ENCODE measurements around the gene CTXN1.
"Not testable (repeated sequence)": the region's sequence is repeated elsewhere in the genome, so short reads cannot be mapped to it uniquely, and the experiment has no call there.

CTXN1 gene

DNA sequence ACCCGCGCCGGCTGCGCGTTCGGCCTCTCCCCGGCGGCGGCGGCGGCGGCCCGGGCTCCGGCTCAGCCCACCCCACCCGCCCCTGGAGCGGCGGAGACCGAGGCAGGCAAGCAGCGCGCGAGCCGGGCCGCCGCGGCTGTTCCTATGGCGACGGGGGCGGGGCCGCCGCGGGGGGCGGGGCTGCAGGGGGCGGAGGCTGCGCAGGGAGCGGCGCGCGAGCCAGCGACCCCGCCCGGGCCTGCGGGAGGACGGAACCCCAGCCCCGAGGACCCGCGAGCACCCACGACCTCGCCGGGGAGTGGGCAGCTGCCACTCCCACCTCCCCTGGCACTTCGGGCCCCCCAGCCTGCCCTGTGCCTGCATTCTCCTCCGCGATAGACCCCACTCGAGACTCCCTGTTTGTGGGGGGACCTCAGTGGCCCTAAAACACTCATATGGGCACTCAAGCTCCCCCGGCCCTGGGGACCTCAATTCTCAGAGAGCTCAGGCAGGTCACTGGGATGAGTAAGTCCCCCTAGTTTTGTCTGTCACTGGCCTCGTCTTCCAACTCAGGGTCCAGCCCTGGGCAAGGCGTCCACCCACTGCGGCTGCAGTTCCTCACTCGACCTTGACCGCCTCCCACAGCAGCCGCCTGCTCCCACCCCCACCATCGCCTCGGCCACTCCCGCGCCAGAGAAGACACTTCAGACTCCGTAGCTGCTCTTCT is at the start of gene CTXN1:
TSS of gene CTXN1 (minus strand) at position 115 of the 706 bp plus-strand sequence. CDS start 597 bp downstream, outside the sequence.
- peak; percentile 81 for DNase-seq

GRCh38 chr19:7975037-7975436 is 49.1 kb upstream of the CTXN1 start:
- no peak for DNase-seq

GRCh38 chr19:7973883-7974282 is 47.9 kb upstream of the CTXN1 start:
- no peak for DNase-seq

GRCh38 chr19:7971553-7972520 is 45.9 kb upstream of the CTXN1 start:
- no peak for DNase-seq

DNA sequence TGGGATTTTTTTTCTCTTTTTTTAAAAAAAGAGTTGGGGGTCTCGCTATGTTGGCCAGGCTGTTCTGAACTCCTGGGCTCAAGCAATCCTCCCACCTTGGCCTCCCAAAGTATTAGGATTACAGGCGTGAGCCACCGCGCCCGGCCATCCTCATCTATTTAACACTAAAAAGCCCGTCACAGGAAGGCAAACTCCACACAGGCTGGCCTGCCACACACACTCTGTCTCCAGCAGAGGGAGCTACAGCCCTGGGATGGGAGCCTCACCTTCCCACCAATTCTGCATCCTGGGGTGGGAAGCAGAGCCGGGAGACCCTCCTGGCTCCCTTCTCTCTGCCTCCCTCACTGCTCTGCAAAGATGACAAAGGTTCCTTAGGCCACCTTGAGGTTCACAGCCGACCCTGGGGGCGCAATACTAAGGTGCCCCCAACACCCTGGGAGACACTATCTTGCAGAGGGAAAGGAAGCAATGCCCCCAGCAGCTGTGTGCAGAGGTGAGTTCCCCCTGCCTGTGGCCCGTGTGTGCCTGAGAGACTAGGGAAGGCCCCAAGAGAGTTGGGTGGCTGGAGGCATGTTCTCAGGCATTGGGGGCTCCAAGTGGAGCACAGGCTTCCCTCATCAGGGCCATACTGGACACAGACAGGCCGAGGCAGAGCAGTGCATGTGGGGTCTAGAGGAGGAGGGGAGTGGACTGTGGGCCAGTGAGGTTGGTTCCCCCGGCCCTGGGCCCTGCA is 44.9 kb upstream of the CTXN1 start:
- DNase-seq = peak; percentile 25

DNA sequence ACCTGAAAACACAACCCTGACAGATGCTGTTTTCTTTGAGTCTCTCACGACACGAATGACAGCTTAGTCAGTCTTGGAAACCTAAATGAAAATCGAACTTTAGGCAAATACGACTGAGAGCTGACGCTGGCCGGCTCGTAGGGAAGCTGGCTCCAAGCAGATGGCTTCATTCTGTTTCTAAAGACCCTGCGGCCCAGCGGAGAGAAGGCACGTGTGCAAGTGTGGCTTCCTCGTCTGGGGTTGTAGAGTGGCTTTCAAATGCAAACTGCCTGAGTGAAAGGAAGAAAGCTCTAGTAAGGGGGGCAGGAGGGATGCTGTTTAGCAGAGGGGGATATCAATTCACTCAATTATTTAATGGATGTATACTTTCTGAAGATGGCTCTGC is 43.6 kb upstream of the CTXN1 start:
- no peak for DNase-seq

DNA sequence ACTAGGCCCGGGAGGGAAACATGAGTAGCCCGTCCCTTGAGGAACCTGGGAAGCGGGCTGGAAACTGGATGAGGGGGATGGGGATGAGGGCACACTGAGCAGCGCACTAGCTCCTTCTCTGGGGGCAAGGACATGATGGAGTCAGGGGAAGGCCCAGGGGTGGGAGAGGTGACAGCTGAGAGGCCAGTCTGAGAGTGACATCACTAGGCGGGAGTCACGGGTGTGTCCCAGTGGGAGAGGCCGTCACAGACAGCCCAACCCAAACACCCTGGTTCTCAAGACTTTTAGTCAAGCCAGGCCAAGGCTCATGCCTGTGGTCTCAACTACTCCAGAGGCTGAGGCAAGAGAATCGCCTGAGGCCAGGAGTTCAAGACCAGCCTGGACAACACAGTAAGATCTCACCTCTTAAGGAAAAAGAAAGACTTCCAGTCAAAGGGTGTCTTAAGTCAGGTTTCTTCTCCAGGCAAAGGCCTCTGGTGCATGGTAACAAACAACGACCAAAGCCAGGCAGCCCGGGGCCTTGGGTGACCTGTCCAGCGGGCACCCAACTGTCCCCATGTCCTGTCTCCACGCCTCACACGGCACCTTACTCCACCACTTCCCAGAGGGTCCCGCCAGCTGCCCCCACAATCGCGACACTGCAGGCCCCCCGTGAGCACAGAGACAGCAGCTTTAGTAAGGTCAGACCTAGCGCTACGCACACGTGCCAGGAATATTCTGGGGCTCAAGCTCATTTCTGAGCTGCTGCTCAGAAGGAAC is 43.0 kb upstream of the CTXN1 start:
- no peak for DNase-seq

- no peak for DNase-seq
These were observed 42.3 kb upstream of the CTXN1 start for GRCh38 chr19:7968008-7968795.

- no peak for DNase-seq
These were observed 40.2 kb upstream of the CTXN1 start for GRCh38 chr19:7965921-7966665.

DNA sequence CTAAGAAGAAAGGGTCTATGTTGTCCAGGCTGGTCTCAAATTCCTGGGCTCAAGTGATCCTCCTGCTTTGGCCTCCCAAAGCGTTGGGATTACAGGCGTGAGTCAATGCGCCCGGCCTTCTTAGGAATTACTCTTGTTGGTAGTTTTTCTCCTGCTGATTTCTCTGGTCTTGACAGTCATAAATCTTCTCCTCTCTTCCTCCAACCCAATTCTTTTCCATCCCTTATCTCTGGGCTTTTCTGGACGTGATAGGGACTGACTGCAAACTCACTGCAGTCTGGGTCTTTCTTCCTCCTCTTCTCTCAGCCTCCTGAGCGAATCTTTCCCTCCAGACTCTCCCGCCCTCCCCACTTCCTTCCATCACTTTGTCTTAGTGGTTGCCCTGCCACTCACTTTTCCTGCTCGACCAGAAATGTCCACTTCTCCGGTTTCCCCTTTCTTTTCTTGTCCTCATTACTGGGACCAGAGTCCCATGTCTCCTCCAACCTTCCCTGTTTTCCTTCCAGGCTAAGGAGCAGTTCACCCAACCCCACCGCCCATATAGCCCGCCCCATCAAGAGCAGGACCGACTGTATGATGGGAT is 39.4 kb upstream of the CTXN1 start:
- DNase-seq = no peak

GRCh38 chr19:7963566-7963965 is 37.6 kb upstream of the CTXN1 start:
- no peak for DNase-seq

DNA sequence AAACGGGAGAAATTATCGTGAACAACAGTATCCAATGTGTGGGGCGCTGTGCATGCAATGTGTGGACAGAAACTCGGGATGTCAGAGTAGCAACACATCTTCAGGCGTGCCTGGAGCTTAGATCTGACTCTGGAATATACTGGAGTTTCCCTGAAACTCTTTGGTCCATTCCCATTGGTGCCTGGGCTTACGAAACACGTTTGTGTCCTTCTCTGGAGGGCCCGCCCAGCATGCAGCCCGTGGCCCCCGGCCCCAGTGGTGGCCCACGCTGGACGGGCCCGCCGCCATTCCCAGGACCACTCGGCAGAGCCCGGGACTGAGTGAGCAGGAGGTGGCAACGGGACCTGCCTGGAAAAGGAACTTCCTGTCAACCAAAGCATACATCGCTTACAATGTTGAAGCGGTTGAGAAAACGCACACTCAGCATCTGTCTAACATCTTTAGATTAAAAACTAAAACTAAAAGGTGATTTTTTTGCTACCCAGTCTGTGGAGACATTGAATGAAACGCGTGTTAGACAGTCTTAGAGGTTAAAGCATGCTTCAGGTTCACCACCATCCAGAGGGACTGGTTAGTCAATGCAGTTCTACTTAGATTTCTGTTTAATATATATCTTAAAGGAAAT is 36.8 kb upstream of the CTXN1 start:
- DNase-seq = no peak

GRCh38 chr19:7961920-7962626 is 36.1 kb upstream of the CTXN1 start:
- no peak for DNase-seq

DNA sequence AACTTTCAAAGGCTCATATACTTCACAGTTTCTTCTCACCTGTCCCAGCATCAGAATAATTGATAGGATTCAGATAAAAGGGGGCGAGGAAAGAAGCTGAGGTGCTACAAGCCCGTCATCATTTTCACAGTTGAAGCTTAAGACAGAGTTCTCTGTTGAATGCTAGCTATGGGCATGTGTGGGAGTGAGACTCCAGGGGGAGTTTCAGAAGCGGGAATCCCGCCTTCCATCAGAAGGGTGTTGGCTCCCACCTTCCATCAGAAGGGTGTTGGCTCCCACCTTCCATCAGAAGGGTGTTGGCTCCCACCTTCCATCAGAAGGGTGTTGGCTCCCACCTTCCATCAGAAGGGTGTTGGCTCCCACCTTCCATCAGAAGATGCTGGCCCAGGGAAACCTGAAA is 35.1 kb upstream of the CTXN1 start:
- not testable (repeated sequence) for DNase-seq

DNA sequence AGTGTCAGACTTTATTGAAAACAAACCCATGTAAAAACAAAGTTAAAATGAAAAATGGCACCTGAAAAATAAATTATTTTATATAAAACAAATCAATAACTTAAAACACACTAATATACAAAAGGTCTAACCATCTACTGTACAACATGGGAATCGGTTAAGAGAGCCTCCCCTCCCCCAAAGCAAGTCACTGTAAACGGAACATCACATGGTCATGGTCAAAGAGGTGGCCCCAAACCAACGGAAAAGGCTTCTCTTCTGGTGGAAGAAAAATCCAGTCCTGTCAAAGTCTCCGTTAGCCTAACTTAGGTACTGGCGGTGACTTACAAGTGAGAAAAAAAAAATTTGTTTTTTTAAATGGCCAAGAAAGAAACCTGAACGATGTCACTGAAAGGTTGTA is 33.3 kb upstream of the CTXN1 start:
- DNase-seq = no peak

DNA sequence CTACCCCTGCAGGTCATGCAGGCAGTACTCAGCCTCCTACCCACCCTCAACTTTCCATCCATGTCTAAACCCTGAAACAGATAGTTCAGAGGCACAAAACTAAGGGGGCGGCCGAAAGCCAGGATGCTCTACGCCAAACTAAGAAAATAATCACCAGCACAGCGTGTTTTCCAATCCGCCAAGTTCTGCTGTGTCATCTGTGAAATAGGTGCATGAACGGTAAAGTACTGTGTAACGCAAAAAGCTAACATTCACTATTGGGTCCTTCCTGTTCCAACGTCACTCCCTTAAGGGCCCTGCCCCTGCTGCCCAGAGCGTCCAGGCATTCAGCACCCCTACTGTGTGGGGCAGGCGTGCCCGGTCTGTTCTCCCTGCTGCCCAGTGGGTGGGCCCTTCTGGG is 29.8 kb upstream of the CTXN1 start:
- no peak for DNase-seq

GRCh38 chr19:7953576-7953975 is 27.6 kb upstream of the CTXN1 start:
- no peak for DNase-seq

GRCh38 chr19:7953060-7953459 is 27.1 kb upstream of the CTXN1 start:
- no peak for DNase-seq

DNA sequence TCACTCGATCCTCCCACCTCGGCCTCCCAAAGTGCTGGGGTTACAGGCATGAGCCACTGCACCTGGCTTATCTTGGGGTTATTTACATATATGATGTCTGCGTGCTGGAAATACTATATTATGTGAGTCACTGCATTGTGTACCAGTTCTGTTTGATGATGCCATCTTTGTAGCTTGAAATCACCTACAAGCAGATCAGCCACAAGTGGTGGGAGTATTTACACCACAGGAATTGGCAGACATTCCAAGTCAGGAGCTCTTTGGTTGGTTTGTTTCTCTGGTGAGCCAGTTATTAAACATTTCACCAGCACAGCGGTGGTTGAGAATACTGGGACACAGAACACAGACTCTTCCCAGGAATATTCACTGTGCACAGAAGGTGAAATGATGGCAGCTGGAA is 22.0 kb upstream of the CTXN1 start:
- no peak for DNase-seq
